Measurements from ENCODE around the gene HFM1.

HFM1 gene

GRCh38 chr1:91226741-91227140, 177.9 kb downstream of the HFM1 start:
- no peak for DNase-seq

- DNase-seq = no peak
Observed at GRCh38 chr1:91224878-91225277, 179.8 kb downstream of the HFM1 start.

GRCh38 chr1:91221017-91221416, 183.6 kb downstream of the HFM1 start:
- DNase-seq = no peak

- DNase-seq = no peak
Observed at GRCh38 chr1:91217911-91218310, 186.7 kb downstream of the HFM1 start.

Measured in activated CD4-positive, alpha-beta T cell treated with anti-CD3 and anti-CD28 coated beads for 4 hours (primary cell).